AG04450 (cell line): ENCODE measurements around the gene NDUFS1. TPM values are rescaled to one million over a fixed set of nuclear protein-coding genes. Genes with fewer than 3 reads are reported as not detected.
"Not testable (repeated sequence)": the region's sequence is repeated elsewhere in the genome, so short reads cannot be mapped to it uniquely, and the experiment has no call there.

Experiments used
- CTCF ChIA-PET: fragments of 300-600, 350-600 bp; formaldehyde crosslinking; extraction: SDS; loops from one replicate; lab custom pipeline; 2022; ENCODE audit warnings: antibody characterized with exemption, inconsistent platforms; lab: Charles Lee
- POLR2A ChIA-PET: fragments of 350-600 bp; formaldehyde crosslinking; extraction: SDS; loops from one replicate; lab custom pipeline; 2021; ENCODE audit warnings: antibody characterized with exemption, inconsistent platforms; lab: Yijun Ruan, JAX
- DNase-seq: peaks from one replicate; pipeline ENCODE4 v3.0.0-alpha.2; 2011; ENCODE audit warnings: low read depth, low spot score
- H3K27ac ChIP-seq: one replicate; pipeline ENCODE4 v1.5.1; 2012; ENCODE audit warnings: low read depth, low read length, control low read depth
- H3K27me3 ChIP-seq: one replicate; pipeline ENCODE4 v1.6.0; 2012; ENCODE audit warnings: low read length; ENCODE audit not compliant: control insufficient read depth, insufficient read depth
- H3K4me3 ChIP-seq: 2 replicates; pipeline ENCODE4 v1.5.1; 2011; ENCODE audit warnings: mild to moderate bottlenecking, low read depth, low read length, control low read depth
- H3K9me3 ChIP-seq: 2 replicates; pipeline ENCODE4 v1.5.1; 2012; ENCODE audit warnings: low read length; ENCODE audit not compliant: control insufficient read depth, insufficient read depth
- polyA plus RNA-seq: library from polyadenylated mRNA; depleted of rRNA; stranded (reverse); fragments of >200 nt; gene quantifications from 2 replicates; pipeline ENCODE4 v1.2.3, GENCODE V29; 2011
- TF ChIP-seq, protein P1 (sequence below): IDR thresholded peaks from 2 replicates; pipeline ENCODE4 v1.5.1; 2011; ENCODE audit warnings: low read depth, low read length, control low read depth, inconsistent platforms

NDUFS1 gene
- polyA plus RNA-seq, 1 experiment: 129 TPM

DNA sequence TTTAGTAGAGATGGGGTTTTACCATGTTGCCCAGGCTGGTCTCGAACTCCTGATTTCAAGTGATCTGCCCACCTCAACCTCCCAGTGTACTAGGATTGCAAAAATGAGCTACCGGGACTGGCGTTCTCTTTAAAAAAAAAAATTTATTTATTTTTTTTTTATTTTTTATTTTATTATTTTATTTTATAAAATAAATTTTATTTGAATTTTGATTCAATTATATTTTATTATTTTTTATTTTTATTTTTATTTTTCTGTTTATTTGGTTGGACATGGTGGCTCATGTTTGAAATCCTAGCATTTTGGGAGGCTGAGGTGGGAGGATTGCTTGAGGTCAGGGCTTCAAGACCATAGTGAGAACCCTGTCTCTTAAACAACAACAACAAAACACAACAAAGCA is 32.9 kb upstream of the NDUFS1 start:
- ChIA-PET POLR2A (no interaction called here), CTCF (no interaction called here)
- Histone ChIP-seq H3K27me3 (no peaks in the 10 kb centered on the region), H3K27ac (no peak overlapping the region), H3K4me3 (no peak overlapping the region), H3K9me3 (no peaks in the 10 kb centered on the region)
- no peak for DNase-seq
- TF ChIP-seq, protein P1, sequence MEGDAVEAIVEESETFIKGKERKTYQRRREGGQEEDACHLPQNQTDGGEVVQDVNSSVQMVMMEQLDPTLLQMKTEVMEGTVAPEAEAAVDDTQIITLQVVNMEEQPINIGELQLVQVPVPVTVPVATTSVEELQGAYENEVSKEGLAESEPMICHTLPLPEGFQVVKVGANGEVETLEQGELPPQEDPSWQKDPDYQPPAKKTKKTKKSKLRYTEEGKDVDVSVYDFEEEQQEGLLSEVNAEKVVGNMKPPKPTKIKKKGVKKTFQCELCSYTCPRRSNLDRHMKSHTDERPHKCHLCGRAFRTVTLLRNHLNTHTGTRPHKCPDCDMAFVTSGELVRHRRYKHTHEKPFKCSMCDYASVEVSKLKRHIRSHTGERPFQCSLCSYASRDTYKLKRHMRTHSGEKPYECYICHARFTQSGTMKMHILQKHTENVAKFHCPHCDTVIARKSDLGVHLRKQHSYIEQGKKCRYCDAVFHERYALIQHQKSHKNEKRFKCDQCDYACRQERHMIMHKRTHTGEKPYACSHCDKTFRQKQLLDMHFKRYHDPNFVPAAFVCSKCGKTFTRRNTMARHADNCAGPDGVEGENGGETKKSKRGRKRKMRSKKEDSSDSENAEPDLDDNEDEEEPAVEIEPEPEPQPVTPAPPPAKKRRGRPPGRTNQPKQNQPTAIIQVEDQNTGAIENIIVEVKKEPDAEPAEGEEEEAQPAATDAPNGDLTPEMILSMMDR: no peak

DNA sequence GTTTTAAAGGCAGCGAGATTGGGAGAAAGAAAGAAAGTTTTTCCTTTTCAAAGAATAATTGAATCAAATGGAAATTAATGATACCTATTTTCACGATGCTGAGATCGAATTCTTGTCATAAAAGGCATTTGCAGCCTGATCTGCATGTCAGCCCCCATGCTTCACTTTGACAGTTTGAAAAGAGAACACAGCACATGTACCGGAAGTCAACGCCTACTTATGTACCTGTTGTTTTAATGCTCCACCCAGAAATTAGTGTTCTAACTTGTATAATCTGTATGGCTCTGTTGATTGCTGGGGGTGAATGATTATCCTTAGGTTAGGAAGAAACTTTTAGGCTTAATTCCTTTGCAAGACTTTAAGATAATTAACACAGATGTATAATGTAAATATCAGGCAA is 31.4 kb upstream of the NDUFS1 start:
- H3K9me3 ChIP-seq: no peaks in the 10 kb centered on the region
- TF ChIP-seq, protein P1: no peak
- ChIA-PET CTCF (no interaction called here), POLR2A (no interaction called here)
- H3K27ac ChIP-seq: no peak overlapping the region
- no peak for DNase-seq
- no peak overlapping the region for H3K4me3 ChIP-seq
- no peaks in the 10 kb centered on the region for H3K27me3 ChIP-seq

- TF ChIP-seq, protein P1: no peak
- ChIA-PET POLR2A (no interaction called here), CTCF (no interaction called here)
- DNase-seq: no peak
- H3K4me3 ChIP-seq: no peak overlapping the region
- no peak overlapping the region for H3K27ac ChIP-seq
- H3K9me3 ChIP-seq: no peaks in the 10 kb centered on the region
- no peaks in the 10 kb centered on the region for H3K27me3 ChIP-seq
These were observed 30.9 kb upstream of the NDUFS1 start for GRCh38 chr2:206190111-206190510.

DNA sequence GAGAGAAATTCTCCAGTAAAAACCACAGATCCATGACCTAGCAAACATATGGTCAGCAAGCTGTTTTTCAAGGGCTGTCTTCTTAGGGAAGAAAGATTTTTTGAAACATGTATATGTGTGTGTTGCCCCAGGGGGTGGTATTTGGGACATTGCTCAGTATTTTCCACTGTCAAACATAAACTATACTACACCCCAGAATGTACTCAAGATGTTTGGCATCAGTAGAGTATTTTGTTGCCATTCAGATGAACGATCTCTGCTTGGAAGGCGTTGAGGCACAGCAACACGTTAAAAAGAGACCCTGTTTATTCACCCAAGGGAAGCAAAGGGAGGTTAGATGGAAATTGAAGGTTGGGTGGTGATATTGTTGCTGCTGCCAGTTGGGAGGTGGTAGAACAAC is 30.4 kb upstream of the NDUFS1 start:
- ChIA-PET CTCF (no interaction called here), POLR2A (no interaction called here)

DNA sequence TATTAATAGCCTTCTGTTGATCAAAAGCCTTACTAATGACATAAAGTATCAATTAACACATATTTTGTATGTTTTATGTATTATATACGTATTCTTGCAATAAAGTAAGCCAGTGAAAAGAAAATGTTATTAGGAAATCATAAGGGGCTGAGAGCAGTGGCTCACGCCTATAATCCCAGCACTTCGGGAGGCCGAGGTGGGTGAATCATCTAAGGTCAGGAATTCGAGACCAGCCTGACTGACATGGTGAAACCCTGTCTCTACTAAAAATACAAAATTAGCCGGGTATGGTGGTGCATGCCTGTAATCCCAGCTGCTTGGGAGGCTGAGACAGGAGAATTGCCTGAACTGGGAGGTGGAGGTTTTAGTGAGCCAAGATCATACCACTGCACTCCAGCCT is 22.3 kb upstream of the NDUFS1 start:
- H3K27ac ChIP-seq, H3K27me3 ChIP-seq, H3K9me3 ChIP-seq, POLR2A ChIA-PET, H3K4me3 ChIP-seq, DNase-seq: not testable (repeated sequence)
- CTCF ChIA-PET: interaction anchor here (0.5 kb wide), 1 partner anchor 16 kb away, joined by 3 read pairs; no protein-coding TSS in a partner anchor

More for the DNA sequence above, 30.4 kb upstream of the NDUFS1 start:
- no peak overlapping the region for H3K27ac ChIP-seq
- H3K9me3 ChIP-seq: no peaks in the 10 kb centered on the region
- TF ChIP-seq, protein P1: no peak
- no peak overlapping the region for H3K4me3 ChIP-seq
- DNase-seq: no peak
- no peaks in the 10 kb centered on the region for H3K27me3 ChIP-seq

- Histone ChIP-seq H3K27me3 (peaks cover 4% of the 10 kb centered on the region), H3K27ac (no peak overlapping the region), H3K9me3 (no peaks in the 10 kb centered on the region), H3K4me3 (no peak overlapping the region)
- TF ChIP-seq, protein P1: no peak
- DNase-seq: no peak
- ChIA-PET POLR2A (no interaction called here), CTCF (no interaction called here)
These were observed 17.7 kb upstream of the NDUFS1 start for GRCh38 chr2:206176901-206177300.
